GM19238 (cell line): ENCODE measurements around the gene NFU1.

ENCODE experiments used
- DNase-seq: peaks from one replicate; pipeline ENCODE4 v3.0.0; 2011; ENCODE audit warnings: low spot score; ENCODE audit not compliant: insufficient read length

Gene NFU1

DNA sequence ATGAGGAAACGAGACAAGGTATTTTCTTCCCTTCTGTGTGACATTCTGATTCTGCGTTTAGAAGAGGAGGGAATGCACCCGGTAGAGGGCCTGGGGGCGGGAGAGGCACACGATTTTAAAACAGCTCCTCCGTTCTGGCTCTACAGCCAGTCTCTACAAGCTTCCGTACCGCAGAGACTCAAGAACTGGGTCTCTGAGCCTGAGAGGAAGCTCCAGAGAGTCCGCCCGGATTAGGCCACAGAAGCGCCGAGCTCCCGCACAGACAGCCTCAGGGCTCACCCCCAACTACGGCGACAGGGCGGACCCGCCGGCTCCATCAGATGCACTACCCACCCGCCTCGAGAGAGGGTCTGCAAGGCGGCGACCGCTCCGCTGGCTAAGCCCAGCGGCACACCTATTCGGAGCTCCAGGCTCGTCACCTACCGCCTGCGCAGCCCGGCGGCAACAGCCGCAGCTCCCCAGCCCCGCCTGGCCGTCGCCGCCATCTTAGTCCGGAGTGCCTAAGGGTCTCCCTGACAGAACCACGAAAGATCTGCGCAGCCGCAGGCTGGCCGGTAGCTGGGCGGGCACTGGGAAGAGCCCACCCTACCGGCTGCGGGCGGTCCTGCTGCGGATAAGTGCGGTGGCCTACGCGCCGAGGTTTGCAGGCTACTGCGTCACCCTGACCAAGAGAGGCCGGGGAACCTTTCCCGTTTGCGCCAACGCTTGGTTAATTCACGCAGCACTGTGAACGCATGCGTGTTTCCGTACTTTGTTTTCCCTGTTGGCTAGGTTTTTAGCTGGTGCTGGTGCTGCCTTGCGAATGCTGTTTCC, at the start of gene NFU1:
Gene NFU1 (minus strand): TSS at position 498 of the 813 bp plus-strand sequence. CDS start 13 bp downstream, at position 485.
- peak; percentile 97 for DNase-seq

DNA sequence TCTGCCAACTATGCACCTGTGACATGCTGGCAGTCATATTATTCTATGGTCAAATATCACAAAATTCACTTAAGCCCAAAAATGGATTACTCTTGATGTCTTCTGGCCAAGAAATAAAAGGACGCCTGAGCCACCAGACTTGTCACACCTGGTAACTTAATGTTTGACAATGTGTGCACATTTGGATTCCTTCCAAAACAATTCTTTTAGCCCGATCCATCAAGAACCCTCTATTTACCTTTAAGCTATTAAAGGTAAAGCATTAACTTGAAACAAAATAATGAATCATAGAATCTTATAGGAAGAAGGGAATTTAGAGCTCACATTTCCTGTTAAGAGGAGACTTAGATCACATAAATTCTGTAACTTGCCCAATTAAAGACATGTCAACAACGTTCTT, 46.5 kb upstream of the NFU1 start:
- no peak for DNase-seq

DNA sequence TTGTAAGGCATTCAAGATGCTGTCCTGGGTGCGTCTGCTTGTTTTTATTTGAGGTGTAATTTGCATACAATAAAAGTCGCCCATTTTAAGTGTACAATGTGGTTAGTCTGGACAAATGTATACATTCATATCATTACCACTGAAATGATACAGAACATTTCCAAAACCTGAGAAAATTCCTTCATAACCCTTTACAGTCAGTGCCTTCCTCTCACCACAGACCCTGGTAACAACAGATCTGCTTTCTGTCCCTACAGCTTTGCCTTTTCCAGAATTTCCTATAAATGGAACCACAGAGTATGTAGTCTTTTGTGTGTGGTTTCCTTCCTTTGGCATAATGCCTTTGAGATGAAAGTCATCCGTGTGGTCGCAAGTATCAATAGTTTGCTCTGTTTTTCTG, 45.8 kb upstream of the NFU1 start:
- DNase-seq, result no peak

DNA sequence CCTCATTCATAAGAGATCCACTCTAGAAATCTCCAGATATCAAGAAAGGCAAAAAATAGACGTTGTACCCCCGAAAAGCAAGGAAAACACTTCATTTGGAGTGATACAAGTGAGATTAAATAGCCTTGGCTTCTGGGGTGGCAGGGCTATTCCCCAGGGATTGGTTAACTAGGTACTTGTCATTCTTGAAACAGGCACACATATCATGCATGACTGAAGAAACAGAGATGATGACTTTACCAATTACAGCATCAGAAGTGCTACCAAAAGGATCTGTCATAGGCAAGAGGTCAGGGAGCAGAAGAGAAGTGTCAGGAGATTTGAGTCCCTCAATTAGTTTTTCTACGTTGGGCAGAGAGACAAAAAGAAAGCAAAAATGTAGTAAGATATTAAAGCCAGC, 45.2 kb upstream of the NFU1 start:
- DNase-seq, result no peak

DNA sequence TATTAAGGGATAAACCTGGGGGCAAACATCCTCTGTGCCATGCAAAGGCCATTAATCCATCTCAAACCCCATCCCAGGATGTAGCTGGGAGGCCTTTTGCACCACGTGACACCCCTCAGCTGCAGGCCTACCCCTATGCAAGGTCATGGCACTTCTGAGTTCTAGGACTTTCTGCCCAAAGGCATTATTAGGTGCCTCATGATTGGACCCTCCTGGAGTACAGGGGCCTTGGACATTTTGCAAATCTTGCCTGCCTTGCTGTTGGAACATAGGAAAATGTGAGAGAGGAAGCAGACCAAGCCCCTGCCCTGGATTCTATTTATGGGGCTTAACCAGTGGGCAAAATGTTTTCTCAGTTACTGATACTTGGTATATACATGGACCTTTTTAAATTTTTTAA, 44.2 kb upstream of the NFU1 start:
- DNase-seq, result no peak

DNA sequence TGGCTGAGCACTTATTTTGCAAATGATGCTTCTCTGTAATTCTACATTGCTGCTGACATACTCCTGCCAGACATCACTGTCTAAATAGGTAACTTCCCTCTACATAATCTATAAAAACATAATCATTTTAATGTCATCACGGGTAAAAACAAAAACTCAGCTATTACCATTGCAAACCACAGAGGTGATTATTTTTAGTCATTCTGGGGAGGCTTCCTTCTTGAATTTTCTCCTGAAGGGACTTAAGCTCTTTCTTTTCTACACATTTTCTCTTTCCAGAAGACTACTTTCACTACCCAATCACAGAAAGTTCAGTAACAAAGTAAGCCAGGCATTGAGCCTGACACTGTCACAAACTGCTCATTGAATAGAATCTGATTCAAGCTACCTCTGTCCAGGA, 40.4 kb upstream of the NFU1 start:
- DNase-seq, result no peak

DNA sequence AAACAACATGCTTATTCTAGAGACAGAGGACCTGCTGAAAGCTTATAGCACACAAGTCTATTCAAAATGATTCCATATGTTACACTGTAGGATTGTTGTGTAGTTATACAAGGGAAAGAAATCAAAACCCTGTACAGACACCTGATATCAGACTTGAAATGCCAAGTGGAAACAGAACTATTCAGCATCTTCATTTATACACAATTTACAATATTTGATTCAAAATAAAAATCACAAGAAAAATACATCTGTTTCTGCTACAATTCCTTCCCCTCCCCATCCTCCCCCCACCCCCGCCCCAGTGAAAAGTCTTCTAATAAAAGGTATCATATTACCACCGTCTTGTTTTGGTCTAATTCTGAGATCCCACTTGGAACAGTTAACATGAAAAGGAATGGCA, 37.5 kb upstream of the NFU1 start:
- DNase-seq, result no peak

DNA sequence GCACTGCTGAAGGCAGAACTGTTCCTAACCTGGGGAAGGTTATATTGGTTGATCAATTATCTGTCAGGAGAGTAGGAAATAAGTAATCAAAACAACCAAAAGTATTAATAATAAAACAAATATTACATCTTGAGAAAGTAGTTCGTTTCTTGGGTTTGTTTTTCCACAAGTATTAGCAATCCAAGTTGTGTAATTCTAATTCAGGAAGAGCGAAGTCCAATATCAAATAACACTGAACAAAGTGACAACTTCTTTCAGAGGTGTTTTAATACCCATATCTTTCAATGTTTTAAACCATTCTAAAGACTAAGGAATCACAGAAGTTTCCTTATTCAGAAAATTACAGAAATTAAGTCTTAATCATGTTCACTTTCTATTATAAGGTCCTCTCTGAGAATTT, 34.6 kb upstream of the NFU1 start:
- DNase-seq, result no peak

DNA sequence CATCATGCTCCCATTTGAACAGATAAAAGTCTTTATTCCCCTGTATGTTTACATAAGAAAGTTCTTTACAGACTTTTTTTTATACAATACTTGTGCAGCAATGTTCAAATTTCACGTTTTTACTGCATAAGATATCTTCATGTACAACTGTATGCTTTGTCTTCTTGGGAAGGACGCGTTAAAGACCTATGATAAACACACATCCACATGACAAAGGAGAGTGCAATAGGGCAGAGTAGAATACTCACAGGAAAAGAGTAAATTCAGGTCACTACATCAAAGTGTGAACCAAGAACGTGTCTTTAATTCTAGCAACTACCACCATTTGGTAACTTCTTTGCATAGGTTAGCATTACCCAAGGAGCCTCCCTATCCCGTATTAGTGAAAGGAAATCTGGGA, 33.7 kb upstream of the NFU1 start:
- no peak for DNase-seq

DNA sequence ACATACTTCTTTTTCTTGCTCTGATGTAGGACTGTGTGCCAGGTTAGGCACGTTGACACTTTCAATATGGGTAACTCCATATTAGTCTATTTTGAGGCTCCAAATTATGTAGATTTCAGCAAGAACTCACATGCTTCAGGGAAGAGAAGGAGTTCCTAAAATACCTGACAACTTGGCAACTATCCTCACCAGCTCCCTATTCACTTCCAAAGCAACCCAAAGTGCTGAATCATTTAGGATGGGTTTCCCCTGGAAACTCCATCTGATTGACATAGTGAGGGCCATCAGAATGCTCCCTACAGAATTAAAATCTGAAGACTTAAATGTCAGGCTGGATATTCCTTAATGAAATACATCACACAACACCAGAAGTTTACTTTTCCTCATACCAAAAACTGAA, 32.5 kb upstream of the NFU1 start:
- DNase-seq, result no peak

DNA sequence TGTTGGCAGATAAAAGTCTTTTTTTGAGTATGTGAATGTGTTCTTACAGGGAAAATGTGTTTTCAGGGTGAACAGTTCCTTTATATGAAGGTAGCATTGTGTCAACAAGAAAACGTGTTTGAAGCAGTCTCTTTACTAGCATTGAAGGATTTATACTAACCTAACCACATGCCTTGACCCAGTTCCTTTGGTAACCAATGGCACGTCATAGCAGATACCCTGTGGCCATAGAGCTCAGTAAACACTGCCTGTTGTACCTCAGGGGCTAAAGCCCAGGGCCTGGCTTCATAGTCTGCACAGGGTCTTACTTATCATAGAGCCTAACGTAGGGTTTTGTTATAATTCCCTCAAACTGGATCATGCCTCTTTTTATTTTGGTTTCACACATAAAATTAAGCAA, 32.1 kb upstream of the NFU1 start:
- no peak for DNase-seq

DNA sequence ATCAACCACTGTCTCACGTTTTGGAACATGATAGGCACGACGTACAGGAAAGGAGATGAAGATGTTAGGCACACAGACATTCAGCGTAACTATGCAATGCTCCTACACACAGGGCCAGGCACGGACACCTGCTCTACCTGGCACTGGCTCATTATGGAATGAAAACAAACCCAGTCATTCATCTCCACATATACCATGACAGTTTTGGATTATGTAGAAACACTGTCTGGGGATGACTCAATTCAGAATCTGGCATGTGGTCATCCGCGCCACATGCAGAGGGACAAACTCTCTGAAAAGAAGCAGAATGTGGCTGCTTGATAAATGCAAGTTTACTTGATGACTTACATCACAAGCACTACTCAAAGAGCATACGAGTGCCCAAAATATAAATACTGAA, 29.5 kb upstream of the NFU1 start:
- DNase-seq, result no peak

DNA sequence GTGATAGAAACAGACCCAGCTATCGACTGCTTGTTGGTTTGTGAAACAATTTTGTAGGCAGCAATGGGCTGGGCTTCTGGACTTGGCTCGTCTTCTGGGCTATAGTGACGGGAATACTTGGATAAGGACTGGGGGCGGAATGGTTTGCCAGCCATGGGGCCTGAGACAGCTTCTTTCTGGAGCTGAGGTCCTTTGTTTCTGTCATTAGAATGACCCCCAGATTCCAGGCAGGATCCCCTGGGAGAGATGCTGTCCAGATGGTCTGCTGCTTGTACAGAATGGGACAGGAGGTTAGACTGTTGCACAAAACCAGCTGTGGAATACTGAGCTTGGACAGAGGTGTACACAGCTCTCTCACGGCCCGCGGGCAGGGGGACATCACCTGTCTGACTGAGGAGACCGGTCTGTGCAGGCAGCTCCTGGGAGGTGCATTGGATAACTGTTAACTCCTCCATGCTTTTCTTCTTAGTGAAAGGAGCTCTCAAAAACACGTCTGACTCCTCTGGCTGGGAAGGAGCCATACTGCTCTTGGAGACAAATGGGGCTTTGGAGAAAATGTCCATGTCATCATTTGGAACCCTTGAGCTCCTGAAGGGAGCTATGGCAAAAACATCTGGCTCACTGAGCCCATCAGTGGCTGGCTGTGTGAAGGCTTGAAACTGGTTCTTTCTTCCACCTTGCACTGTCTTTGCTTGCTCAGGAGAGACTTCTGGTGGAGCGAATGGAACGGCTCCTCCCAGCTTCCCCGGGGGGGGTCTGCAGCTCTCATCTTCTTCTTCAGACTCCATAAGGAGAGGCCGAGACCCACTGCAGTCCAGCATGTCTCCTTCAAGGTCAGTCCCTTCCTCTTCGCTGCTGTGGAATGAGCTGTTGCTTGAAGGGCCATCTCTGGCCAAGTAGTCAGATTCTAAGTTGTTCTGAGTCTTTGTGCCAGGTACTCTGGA, 28.6 kb upstream of the NFU1 start:
- no peak for DNase-seq

DNA sequence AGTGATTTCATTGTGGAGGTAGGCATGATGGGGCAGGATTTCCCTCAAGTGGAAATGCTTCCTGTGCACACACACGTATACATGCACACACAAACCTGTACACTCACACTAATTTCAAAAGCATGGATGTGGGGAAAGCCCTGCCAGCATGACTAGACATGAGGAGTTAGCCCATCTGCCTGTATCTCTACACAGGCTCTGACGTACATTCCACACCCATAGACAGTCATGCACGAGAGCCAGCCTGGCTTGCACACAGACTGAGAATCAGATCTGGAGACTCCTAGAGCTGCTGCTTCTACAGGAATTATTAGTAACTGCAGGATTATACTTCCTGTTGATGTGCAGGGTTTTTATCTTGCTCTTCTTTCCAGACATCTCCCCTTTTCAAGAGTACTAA, 27.3 kb upstream of the NFU1 start:
- no peak for DNase-seq

DNA sequence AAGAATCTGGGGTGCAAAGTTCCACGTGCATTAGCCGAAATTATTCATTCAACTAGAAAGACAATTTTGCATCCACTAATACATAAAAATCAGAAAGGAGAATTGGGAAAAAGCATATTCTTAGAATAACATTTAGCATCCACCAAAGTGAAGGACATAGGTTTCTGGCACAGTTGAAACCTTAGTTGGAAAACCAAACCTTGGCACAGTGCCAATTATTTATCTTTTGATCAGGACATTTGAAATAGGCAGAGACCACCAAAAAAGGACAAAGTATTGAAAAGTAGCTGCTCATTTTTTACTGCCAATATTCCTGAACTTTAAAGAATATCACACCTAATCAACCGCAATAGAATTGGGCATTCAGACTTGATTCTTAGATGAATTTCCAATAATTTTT, 25.5 kb upstream of the NFU1 start:
- DNase-seq, result no peak

DNA sequence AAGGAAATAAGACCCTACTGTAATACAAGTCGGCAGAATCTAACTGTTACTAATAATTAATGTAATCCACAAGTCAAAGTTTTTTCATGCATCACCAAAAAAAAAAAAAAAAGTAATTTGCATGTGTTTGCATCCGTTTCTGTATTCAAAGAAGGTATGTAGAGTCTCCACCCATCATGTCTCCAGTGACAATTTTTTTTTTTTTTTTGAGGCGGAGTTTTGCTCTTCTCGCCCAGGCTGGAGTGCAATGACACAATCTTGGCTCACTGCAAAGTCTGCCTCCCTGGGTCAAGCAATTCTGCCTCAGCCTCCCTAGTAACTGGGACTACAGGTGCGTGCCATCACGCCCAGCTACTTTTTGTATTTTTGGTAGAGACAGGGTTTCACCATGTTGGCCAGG, 24.2 kb upstream of the NFU1 start:
- DNase-seq, result no peak

DNA sequence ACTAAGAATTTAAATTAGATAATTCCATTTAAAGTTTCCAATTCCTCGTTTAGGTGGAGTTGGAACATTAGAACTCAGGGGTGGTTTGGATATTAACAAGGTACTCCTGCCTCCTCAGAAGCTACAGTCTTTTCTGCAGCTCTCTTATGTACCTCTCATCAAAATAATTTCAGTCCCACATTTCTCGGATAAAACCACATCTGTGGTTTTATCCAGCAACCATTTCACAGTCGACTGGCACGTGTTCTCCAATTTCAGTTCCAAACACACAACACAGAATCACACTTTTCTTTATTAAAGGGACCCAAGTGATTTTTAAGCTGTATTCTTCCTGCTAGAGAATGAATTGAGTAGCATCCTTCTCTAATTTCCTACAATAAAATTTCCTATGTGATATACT, 22.7 kb upstream of the NFU1 start:
- DNase-seq, result no peak

DNA sequence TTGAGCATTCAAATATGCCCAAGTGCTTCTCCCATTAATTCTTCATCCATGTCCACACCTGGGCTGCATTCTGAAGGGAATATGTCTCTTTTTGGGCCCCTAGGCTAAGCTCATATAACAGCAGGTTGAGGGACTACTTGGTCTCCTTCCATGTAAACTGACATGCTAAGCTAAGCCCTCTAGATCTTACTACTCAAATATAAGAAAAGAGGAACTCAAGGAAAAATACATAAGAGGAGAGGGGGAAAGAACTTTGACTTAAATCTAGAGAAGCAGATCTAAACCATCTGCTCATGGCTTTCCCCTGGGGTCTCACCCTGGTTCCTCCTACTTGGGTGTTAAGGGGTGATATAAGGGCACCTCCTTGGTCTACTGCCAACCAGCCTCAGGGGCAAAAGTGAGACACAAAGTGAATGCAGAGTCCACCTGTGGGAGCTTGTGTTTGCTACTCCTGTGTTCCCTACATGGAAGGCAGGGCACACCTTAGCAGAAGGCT, 19.8 kb upstream of the NFU1 start:
- no peak for DNase-seq

DNA sequence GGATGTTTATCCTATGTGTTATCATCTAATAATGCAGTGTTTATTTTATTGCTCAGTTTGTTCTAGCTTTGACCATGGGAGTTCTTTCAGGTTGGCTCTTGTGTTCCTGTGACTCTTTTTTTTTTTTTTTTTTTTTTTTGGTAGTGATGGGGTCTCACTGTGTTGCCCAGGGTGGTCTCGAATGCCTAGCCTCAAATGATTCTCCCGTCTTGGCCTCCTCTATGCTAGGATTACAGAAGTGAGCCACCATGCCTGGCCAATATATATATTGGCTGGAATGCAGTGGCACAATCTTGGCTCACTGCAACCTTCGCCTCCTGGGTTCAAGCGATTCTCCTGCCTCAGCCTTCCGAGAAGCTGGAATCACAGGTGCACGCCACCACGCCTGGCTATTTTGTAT, 18.9 kb upstream of the NFU1 start:
- DNase-seq, result no peak

DNA sequence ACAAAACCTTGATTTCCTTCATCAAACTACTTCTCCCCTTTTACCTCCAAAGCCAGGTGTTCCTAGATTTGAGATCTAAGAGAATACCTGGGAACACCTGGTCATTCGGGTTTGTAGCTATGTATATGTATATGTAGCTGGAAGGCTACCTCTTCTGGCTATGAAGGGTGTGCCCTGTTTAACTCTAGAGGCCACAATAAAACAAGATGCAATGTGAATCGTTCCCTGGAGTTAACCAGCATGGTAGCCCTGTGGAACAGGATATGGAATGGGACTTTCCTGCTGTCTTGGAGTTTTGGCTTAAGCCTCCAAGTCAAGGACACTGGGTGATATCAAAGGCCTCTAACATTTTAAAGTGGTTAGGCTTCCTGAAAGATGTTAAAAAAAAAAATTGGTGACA, 17.7 kb upstream of the NFU1 start:
- DNase-seq, result no peak

DNA sequence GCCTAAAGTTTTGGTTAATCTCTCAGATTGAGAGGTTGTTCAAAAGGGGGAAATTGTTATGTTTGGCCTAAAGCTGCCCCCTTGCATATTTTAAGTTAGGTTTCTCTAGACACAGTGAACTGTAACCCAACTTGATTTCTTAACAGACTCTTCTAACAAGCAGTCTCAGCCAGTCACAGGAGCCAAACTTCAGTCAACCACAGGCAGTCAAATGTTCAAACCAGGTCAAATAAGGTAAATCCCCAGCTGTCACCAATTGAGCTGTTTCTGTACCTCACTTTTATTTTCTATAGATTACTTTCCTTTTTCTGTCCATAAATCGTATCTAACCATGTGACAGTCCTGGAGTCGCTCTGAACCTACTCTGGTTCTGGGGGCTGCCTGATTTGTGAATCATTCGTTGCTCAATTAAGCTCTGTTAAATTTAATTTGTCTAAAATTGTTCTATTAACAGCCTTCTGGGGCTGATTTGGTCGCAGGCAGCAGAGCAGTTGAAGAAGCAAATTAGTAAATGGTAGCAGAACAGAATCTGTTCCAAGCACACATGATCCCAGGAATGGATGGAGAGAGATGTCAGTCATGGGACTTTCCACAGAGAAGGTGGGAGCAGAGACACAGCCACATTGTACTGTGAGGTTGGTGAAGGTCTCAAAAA, 16.4 kb upstream of the NFU1 start:
- DNase-seq, result peak; percentile 20

DNA sequence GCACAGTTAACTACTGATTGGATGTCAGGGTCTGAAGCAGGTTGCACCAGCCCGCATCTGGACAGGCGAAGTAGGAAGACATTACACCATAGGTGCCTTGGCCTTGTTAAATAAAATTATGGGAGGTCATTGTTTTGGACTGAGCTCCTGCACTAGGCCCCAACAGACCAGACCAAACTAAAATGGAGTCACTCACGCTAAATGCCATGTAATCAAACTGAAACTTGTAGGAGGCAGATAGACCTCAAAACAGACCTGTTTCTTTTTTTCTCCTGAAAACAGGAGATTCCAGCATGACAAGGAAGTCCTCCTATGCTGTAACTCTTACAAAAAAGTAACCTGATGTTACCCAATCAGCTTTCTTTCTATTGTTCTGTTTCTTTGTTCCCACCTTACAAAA, 15.5 kb upstream of the NFU1 start:
- no peak for DNase-seq
